K562 (cell line): ENCODE data around the gene TCFL5. TPM values are rescaled to one million over a fixed set of nuclear protein-coding genes. Genes with fewer than 3 reads are reported as not detected.
A peak's percentile ranks its signal among the peaks of the same experiment; 100 is the strongest.

ENCODE experiments used
- DACH1 ChIP-seq: fragments of 450-650 bp; IDR thresholded peaks from 2 replicates; pipeline ENCODE4 v1.6.1; 2018; ENCODE audit not compliant: partially characterized antibody
- FOSL1 ChIP-seq: fragments of 200-800 bp; sonication (Bioruptor generic); conservative IDR thresholded peaks from 2 replicates; pipeline ENCODE4 v1.6.1; 2016; ENCODE audit warnings: missing genetic modification characterization, missing compliant biosample characterization
- FOXK2 ChIP-seq, 2 experiments: fragments of 450-650 bp; IDR thresholded peaks in 1 of 2; conservative IDR thresholded peaks in 1 of 2; 2 replicates each; pipeline ENCODE4 v1.6.1; 2016; ENCODE audit warnings: low read depth in 2 of 2, mild to moderate bottlenecking in 1 of 2
- GATAD2B ChIP-seq: fragments of 450-650 bp; IDR thresholded peaks from 2 replicates; pipeline ENCODE4 v1.6.1; 2017; ENCODE audit warnings: mild to moderate bottlenecking, borderline replicate concordance
- HEY1 ChIP-seq: fragments of 250-450 bp; sonication (Bioruptor Pico); IDR thresholded peaks from 2 replicates; pipeline ENCODE4 v1.5.0; 2020; ENCODE audit warnings: mild to moderate bottlenecking, moderate library complexity, borderline replicate concordance
- ILF3 ChIP-seq: fragments of 450-650 bp; IDR thresholded peaks from 2 replicates; pipeline ENCODE4 v1.6.1; 2018; ENCODE audit warnings: antibody characterized with exemption, mild to moderate bottlenecking, moderate library complexity, borderline replicate concordance
- NCOA6 ChIP-seq: fragments of 450-650 bp; IDR thresholded peaks from 2 replicates; pipeline ENCODE4 v1.6.1; 2017; ENCODE audit warnings: mild to moderate bottlenecking
- NFXL1 ChIP-seq: fragments of 450-650 bp; formaldehyde crosslinking; IDR thresholded peaks from 2 replicates; pipeline ENCODE4 v1.4.0; 2021; ENCODE audit warnings: mild to moderate bottlenecking
- NR4A1 ChIP-seq, 2 experiments: fragments of 250-450 bp in 1 of 2; fragments of 450-650 bp in 1 of 2; sonication (Bioruptor Pico) in 1 of 2; IDR thresholded peaks; 2 replicates each; pipeline versions ENCODE4 v1.4.0 to v1.6.1; 2016 to 2020; ENCODE audit warnings: mild to moderate bottlenecking in 2 of 2, missing compliant biosample characterization in 1 of 2, missing genetic modification characterization in 1 of 2, moderate library complexity in 1 of 2
- SIN3A ChIP-seq, 2 experiments: fragments of 150-350 bp in 1 of 2; IDR thresholded peaks; 2 replicates each; pipeline ENCODE4 v1.6.1; 2011 to 2016; ENCODE audit warnings: borderline replicate concordance in 2 of 2, low read depth in 2 of 2, low read length in 2 of 2, mild to moderate bottlenecking in 2 of 2, moderate library complexity in 2 of 2; ENCODE audit not compliant: control insufficient read depth in 1 of 2
- SIRT6 ChIP-seq: IDR thresholded peaks from one replicate; pipeline ENCODE4 v1.6.1; 2012; ENCODE audit warnings: low read depth, mild to moderate bottlenecking, control low read depth, inconsistent platforms, low read length, moderate library complexity
- SRSF7 ChIP-seq: fragments of 200-400 bp; formaldehyde crosslinking; optimal IDR thresholded peaks from 2 replicates; pipeline ENCODE3; 2017; ENCODE audit warnings: mild to moderate bottlenecking, low read depth, low read length
- TFAM ChIP-seq: fragments of 250-450 bp; sonication (Bioruptor Pico); conservative IDR thresholded peaks from 2 replicates; pipeline ENCODE4 v1.5.0; 2021; ENCODE audit warnings: mild to moderate bottlenecking, moderate library complexity
- ZBTB7A ChIP-seq: IDR thresholded peaks from 2 replicates; pipeline ENCODE4 v1.6.1; 2011; ENCODE audit warnings: low read depth, mild to moderate bottlenecking, low read length, moderate library complexity, borderline replicate concordance; ENCODE audit not compliant: control insufficient read depth
- ZFP1 ChIP-seq: fragments of 450-650 bp; formaldehyde crosslinking; IDR thresholded peaks from 2 replicates; pipeline ENCODE4 v1.4.0; 2020; ENCODE audit warnings: mild to moderate bottlenecking, mixed read lengths
- ZFP36 ChIP-seq: fragments of 150-350 bp; IDR thresholded peaks from 2 replicates; pipeline ENCODE4 v1.6.1; 2018; ENCODE audit warnings: low read length, low read depth; ENCODE audit not compliant: partially characterized antibody
- ZNF589 ChIP-seq: fragments of 200-800 bp; sonication (Bioruptor generic); IDR thresholded peaks from 2 replicates; pipeline ENCODE4 v1.6.1; 2016; ENCODE audit warnings: low read depth, missing genetic modification characterization, missing compliant biosample characterization
- ZNF644 ChIP-seq: fragments of 200-800 bp; sonication (Bioruptor generic); IDR thresholded peaks from 2 replicates; pipeline ENCODE4 v1.6.1; 2016; ENCODE audit warnings: low read depth, missing genetic modification characterization, missing compliant biosample characterization
- ZNF668 ChIP-seq: fragments of 250-450 bp; sonication (Bioruptor Pico); IDR thresholded peaks from 2 replicates; pipeline ENCODE4 v1.8.0; 2022; ENCODE audit warnings: mild to moderate bottlenecking, inconsistent platforms
- ZNF76 ChIP-seq: fragments of 250-450 bp; sonication (Bioruptor Pico); IDR thresholded peaks from 2 replicates; pipeline ENCODE4 v1.4.0; 2020; ENCODE audit warnings: mild to moderate bottlenecking, moderate library complexity, borderline replicate concordance
- polyA plus RNA-seq, 8 experiments: library from polyadenylated mRNA; depleted of rRNA in 4 of 8; stranded (reverse) in 5 of 8; unstranded in 3 of 8; fragments of >200 nt; fragmentation: Nextera tagmentation in 2 of 8; fragmentation: Illumina TruSeq in 1 of 8; extraction: Ambion mirVana in 2 of 8; extraction: Trizol in 1 of 8; gene quantifications; 2 replicates each; pipeline versions ENCODE4 v1.2.1 to v1.2.3, GENCODE V29; 2011 to 2014; ENCODE audit warnings: inconsistent platforms in 1 of 8, missing spikeins in 1 of 8
- total RNA-seq, 7 experiments: library from RNA; depleted of rRNA in 6 of 7; stranded (reverse); fragments of >200 nt in 6 of 7; fragmentation: Illumina TruSeq in 2 of 7; extraction: Trizol in 2 of 7; gene quantifications; 2 replicates each; pipeline versions ENCODE4 v1.2.1 to v1.2.3, GENCODE V29; 2011 to 2021; ENCODE audit warnings: low replicate concordance in 1 of 7
- TF ChIP-seq, protein P1 (sequence below), 2 experiments: fragments of 450-650 bp in 1 of 2; IDR thresholded peaks; 2 replicates each; pipeline ENCODE4 v1.6.1; 2011 to 2017; ENCODE audit warnings: low read depth in 2 of 2, antibody characterized with exemption in 1 of 2, borderline replicate concordance in 1 of 2, low read length in 1 of 2, mild to moderate bottlenecking in 1 of 2, mixed read lengths in 1 of 2; ENCODE audit not compliant: control insufficient read depth in 1 of 2
- TF ChIP-seq, protein P2 (sequence below): sonication (generic); formaldehyde crosslinking; IDR thresholded peaks from 2 replicates; pipeline ENCODE4 v1.9.0; 2022; ENCODE audit warnings: mild to moderate bottlenecking, missing genetic modification reagents

The TCFL5 gene
- total and polyA plus RNA-seq, 9 of the 15 experiments (the other 6 are each of a cell fraction or from before 2014, with no cell fraction given): 1.00 to 12.6 (median 9.1) TPM

DNA sequence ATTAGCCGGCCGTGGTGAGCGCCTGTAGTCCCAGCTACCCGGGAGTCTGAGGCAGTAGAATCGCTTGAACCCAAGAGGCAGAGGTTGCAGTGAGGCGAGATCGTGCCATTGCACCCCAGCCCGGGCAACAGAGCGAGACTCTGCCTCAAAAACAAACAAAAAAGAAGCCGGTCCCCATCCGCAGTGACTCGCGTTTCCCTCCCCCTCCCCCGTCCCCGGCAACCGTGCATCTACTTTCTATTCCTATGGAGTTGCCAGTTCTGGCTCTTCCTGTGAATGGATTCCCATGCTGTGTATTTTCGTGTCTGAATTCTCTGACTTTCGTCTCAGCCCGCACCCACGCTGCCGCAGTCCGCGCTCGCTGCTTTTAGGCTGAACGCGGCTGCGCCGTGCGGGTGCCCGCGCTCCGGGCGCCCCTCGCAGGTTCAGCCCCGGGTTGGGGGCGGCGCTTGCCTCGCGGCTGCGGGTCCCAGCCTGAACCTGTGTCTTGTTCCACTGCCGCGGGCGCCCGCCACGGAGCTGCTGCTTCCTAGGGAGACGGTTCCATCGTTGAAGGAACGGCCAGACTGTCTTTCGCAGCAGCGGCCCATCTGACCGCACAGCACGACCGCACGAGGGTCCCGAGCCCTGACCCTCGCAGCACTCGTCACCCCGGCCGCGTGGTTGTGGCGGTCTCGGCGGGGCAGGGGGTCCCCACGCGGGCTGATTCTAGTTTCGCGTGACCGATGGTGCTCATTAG lies 66.4 kb downstream of the TCFL5 start (continued):
- TF ChIP-seq, protein P1, sequence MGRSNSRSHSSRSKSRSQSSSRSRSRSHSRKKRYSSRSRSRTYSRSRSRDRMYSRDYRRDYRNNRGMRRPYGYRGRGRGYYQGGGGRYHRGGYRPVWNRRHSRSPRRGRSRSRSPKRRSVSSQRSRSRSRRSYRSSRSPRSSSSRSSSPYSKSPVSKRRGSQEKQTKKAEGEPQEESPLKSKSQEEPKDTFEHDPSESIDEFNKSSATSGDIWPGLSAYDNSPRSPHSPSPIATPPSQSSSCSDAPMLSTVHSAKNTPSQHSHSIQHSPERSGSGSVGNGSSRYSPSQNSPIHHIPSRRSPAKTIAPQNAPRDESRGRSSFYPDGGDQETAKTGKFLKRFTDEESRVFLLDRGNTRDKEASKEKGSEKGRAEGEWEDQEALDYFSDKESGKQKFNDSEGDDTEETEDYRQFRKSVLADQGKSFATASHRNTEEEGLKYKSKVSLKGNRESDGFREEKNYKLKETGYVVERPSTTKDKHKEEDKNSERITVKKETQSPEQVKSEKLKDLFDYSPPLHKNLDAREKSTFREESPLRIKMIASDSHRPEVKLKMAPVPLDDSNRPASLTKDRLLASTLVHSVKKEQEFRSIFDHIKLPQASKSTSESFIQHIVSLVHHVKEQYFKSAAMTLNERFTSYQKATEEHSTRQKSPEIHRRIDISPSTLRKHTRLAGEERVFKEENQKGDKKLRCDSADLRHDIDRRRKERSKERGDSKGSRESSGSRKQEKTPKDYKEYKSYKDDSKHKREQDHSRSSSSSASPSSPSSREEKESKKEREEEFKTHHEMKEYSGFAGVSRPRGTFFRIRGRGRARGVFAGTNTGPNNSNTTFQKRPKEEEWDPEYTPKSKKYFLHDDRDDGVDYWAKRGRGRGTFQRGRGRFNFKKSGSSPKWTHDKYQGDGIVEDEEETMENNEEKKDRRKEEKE (IDR thresholded peaks at IDR 0.05; ENCODE audit: borderline replicate concordance in 1 of 2, control insufficient read depth in 1 of 2, low read depth in 2 of 2, low read length in 1 of 2): no peak
- no peak for TF ChIP-seq NCOA6
- peak; percentile 27; the same call in 1 of the 2 replicates for TF ChIP-seq NR4A1 (CRISPR knock-in tag; IDR thresholded peaks at IDR 0.05)
- TF ChIP-seq NR4A1 (tag; IDR thresholded peaks at IDR 0.05): no peak
- TF ChIP-seq TFAM (CRISPR knock-in tag): no peak
- no peak for TF ChIP-seq ZFP1 (CRISPR knock-in tag)
- no peak for TF ChIP-seq FOSL1
- TF ChIP-seq NFXL1 (CRISPR knock-in tag): no peak
- no peak; the same call in 1 of the 2 replicates for TF ChIP-seq ZNF644 (tag)
- no peak for TF ChIP-seq FOXK2 (conservative IDR thresholded peaks at IDR 0.05 in 1 of 2, IDR thresholded peaks at IDR 0.05 in 1 of 2; ENCODE audit: low read depth in 2 of 2)
- TF ChIP-seq GATAD2B: peak; percentile 56; the same call in 1 of the 2 replicates
- peak; percentile 57; the same call in 1 of the 2 replicates for TF ChIP-seq ZNF76 (CRISPR knock-in tag)
- peak; percentile 28 to 36; a peak in 1 of 4 replicates for TF ChIP-seq SIN3A (IDR thresholded peaks at IDR 0.05; ENCODE audit: borderline replicate concordance in 2 of 2, control insufficient read depth in 1 of 2, low read depth in 2 of 2, low read length in 2 of 2)
- TF ChIP-seq ZFP36: no peak
- TF ChIP-seq, protein P2, sequence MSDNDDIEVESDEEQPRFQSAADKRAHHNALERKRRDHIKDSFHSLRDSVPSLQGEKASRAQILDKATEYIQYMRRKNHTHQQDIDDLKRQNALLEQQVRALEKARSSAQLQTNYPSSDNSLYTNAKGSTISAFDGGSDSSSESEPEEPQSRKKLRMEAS: peak; percentile 65
- no peak for TF ChIP-seq DACH1
- TF ChIP-seq ZNF668 (CRISPR knock-in tag): no peak
- TF ChIP-seq SIRT6: no peak
- peak; percentile 94; the same call in 1 of the 2 replicates for TF ChIP-seq ZBTB7A
- no peak for TF ChIP-seq SRSF7
- 0 out of 2 replicates have a peak, but pooled peaks have one; percentile 39 for TF ChIP-seq ZNF589 (CRISPR knock-in tag)
- no peak for TF ChIP-seq HEY1 (CRISPR knock-in tag)
- TF ChIP-seq ILF3: no peak
